OCI-LY7 (cell line): Measurements from ENCODE around the gene CRIP1. TPM values are rescaled to one million over a fixed set of nuclear protein-coding genes. Genes with fewer than 3 reads are reported as not detected.

Source experiments
- BruUV-seq: library from RNA; stranded (reverse); fragments of 400-500 nt; replicated peaks from 2 replicates; lab custom pipeline; 2021; lab: Mats Ljungman, UMichigan
- CTCF ChIA-PET: fragments of 300-600 bp; sonication (Branson Sonifier 250); formaldehyde crosslinking; loops from one replicate; lab custom pipeline; 2022; ENCODE audit warnings: antibody characterized with exemption; ENCODE audit not compliant: unreplicated experiment; lab: Charles Lee
- POLR2A ChIA-PET: fragments of 300-600 bp; sonication (Branson Sonifier 250); formaldehyde crosslinking; loops from one replicate; lab custom pipeline; 2022; ENCODE audit warnings: antibody characterized with exemption; lab: Charles Lee
- DNase-seq: peaks from one replicate; pipeline ENCODE4 v3.0.0-alpha.2; 2015; ENCODE audit warnings: low spot score
- H2AFZ ChIP-seq: fragments of 200-600 bp; sonication (generic), shearing (Covaris generic); 2 replicates; pipeline ENCODE4 v1.6.1; 2014; ENCODE audit warnings: mild to moderate bottlenecking, antibody characterized with exemption, low read length, moderate library complexity
- H3K27ac ChIP-seq: fragments of 200-600 bp; sonication (generic); 2 replicates; pipeline ENCODE4 v1.5.1; 2014; ENCODE audit warnings: mixed run types, low read depth, mild to moderate bottlenecking, moderate library complexity, low read length, inconsistent platforms; ENCODE audit not compliant: poor library complexity, severe bottlenecking
- H3K36me3 ChIP-seq: fragments of 200-600 bp; sonication (generic); 2 replicates; pipeline ENCODE4 v1.6.1; 2014; ENCODE audit warnings: mild to moderate bottlenecking, antibody characterized with exemption, low read length, moderate library complexity, mixed read lengths; ENCODE audit not compliant: insufficient read depth
- H3K4me1 ChIP-seq: fragments of 200-600 bp; sonication (generic); 2 replicates; pipeline ENCODE4 v1.5.1; 2014; ENCODE audit warnings: mild to moderate bottlenecking, low read length; ENCODE audit not compliant: insufficient read depth, poor library complexity, severe bottlenecking
- H3K4me2 ChIP-seq: fragments of 200-600 bp; sonication (generic); 2 replicates; pipeline ENCODE4 v1.6.1; 2014; ENCODE audit warnings: mild to moderate bottlenecking, low read length
- H3K4me3 ChIP-seq: fragments of 200-600 bp; sonication (generic); 2 replicates; pipeline ENCODE4 v1.5.1; 2014; ENCODE audit warnings: mild to moderate bottlenecking, low read depth, low read length; ENCODE audit not compliant: poor library complexity, severe bottlenecking
- H3K79me2 ChIP-seq: fragments of 200-600 bp; sonication (generic); 2 replicates; pipeline ENCODE4 v1.6.1; 2016; ENCODE audit warnings: low read depth, mild to moderate bottlenecking, low read length, moderate library complexity, mixed read lengths; ENCODE audit not compliant: insufficient read depth
- H3K9me2 ChIP-seq: fragments of 200-600 bp; sonication (generic); 2 replicates; pipeline ENCODE4 v1.6.1; 2016; ENCODE audit warnings: mild to moderate bottlenecking, low read length, mixed read lengths; ENCODE audit not compliant: insufficient read depth
- H3K9me3 ChIP-seq: fragments of 200-600 bp; sonication (generic); 2 replicates; pipeline ENCODE4 v1.6.1; 2014; ENCODE audit warnings: mild to moderate bottlenecking, mixed run types, low read length, mixed read lengths
- H4K20me1 ChIP-seq: fragments of 200-600 bp; sonication (generic); 2 replicates; pipeline ENCODE4 v1.6.1; 2014; ENCODE audit warnings: mild to moderate bottlenecking, antibody characterized with exemption, low read length, moderate library complexity, mixed read lengths; ENCODE audit not compliant: insufficient read depth
- EZH2phosphoT487 ChIP-seq: fragments of 200-600 bp; sonication (generic); IDR thresholded peaks from 2 replicates; pipeline ENCODE4 v1.6.1; 2018; ENCODE audit warnings: low read depth, borderline replicate concordance, mild to moderate bottlenecking, mixed run types, antibody characterized with exemption, low read length, moderate library complexity, mixed read lengths
- intact Hi-C: fragments of 100-400 bp; cut with micrococcal nuclease; formaldehyde crosslinking; loops from one replicate; pipeline ENCODE4 v1.10.0; 2022; ENCODE audit not compliant: unreplicated experiment
- total RNA-seq, 2 experiments: library from RNA; depleted of rRNA in 1 of 2; stranded (reverse); fragments of >200 nt in 1 of 2; shearing (Covaris generic) in 1 of 2; gene quantifications; 2 replicates each; pipeline ENCODE4 v1.2.3, GENCODE V29; 2014 to 2022
- TF ChIP-seq, protein P1 (sequence below): fragments of 200-600 bp; sonication (generic); conservative IDR thresholded peaks from 2 replicates; pipeline ENCODE4 v1.5.1; 2014; ENCODE audit warnings: mild to moderate bottlenecking, antibody characterized with exemption, low read length, moderate library complexity, mixed read lengths

CRIP1 gene
- total RNA-seq, 2 experiments from 2014 or later: 4.6 TPM; not detected in 1

DNA sequence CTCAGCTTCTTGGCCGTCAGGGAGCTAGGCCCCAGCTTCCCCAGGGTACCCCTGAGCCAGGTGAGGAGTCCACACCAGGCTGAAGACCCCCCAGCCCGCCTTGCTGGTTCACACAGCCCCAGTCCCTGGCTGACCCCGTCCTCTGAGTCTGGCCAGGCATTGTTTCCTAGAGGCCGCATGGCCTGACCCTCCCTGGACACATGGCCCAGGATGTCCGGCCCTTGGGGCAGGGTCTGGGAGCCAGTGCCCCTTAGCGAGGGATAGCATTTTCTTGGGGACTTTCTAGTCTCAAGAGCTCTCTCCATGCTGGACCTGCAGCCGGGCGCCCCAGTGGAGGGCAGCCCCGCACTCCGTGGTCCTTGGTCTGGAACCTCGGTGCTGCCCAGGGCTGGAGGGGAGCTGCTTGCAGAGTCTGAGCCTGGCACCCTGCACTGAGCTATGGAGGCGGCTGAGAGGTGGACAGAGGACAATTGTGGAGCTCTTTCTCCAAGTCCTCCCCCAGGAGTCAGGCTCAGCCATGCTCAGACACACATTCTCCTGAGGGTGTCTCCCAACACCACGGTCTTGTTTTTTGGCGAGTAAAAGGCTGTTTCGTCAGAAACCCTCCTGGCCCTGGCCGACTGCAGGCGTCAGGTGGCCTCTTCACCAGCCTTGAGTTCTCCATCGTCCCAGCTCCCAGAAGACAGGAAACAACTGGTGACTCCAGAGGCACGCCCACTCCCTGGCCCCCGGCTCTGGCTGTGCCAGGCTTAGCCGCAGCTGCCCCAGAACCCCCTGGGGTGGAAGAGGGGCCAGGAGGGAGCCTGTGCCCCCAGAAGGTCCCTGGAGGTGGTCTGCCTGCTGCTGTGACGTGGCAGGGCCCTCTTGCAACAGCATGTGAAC lies 29.7 kb upstream of the CRIP1 start:
- DNase-seq: no peak
- no TSS peak for BruUV-seq
- H4K20me1 ChIP-seq: no peaks in the 10 kb centered on the region
- intact Hi-C loops: no loop called here
- ChIA-PET CTCF (no interaction called here), POLR2A (interaction anchor here (0.7 to 1.1 kb wide), 2 partner anchors 26 to 384 kb away, joined by 3 read pairs; no protein-coding TSS in a partner anchor)
- no peak overlapping the region for H3K27ac ChIP-seq
- no peak overlapping the region for H3K4me2 ChIP-seq
- no peak overlapping the region for H2AFZ ChIP-seq
- TF ChIP-seq, protein P1, sequence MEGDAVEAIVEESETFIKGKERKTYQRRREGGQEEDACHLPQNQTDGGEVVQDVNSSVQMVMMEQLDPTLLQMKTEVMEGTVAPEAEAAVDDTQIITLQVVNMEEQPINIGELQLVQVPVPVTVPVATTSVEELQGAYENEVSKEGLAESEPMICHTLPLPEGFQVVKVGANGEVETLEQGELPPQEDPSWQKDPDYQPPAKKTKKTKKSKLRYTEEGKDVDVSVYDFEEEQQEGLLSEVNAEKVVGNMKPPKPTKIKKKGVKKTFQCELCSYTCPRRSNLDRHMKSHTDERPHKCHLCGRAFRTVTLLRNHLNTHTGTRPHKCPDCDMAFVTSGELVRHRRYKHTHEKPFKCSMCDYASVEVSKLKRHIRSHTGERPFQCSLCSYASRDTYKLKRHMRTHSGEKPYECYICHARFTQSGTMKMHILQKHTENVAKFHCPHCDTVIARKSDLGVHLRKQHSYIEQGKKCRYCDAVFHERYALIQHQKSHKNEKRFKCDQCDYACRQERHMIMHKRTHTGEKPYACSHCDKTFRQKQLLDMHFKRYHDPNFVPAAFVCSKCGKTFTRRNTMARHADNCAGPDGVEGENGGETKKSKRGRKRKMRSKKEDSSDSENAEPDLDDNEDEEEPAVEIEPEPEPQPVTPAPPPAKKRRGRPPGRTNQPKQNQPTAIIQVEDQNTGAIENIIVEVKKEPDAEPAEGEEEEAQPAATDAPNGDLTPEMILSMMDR: no peak
- TF ChIP-seq EZH2phosphoT487: no peak
- no peaks in the 10 kb centered on the region for H3K4me1 ChIP-seq
- no peaks in the 10 kb centered on the region for H3K9me2 ChIP-seq
- peaks cover 66% of the 10 kb centered on the region for H3K36me3 ChIP-seq
- no peaks in the 10 kb centered on the region for H3K79me2 ChIP-seq
- H3K4me3 ChIP-seq: no peak overlapping the region
- H3K9me3 ChIP-seq: no peaks in the 10 kb centered on the region

- Histone ChIP-seq H3K27ac (no peak overlapping the region), H3K36me3 (peaks cover 60% of the 10 kb centered on the region), H3K79me2 (no peaks in the 10 kb centered on the region), H3K4me2 (no peak overlapping the region), H3K4me3 (no peak overlapping the region), H2AFZ (no peak overlapping the region), H3K4me1 (no peaks in the 10 kb centered on the region), H3K9me3 (no peaks in the 10 kb centered on the region), H4K20me1 (no peaks in the 10 kb centered on the region), H3K9me2 (no peaks in the 10 kb centered on the region)
- ChIA-PET POLR2A (no interaction called here), CTCF (no interaction called here)
- TF ChIP-seq, protein P1: no peak
- no peak for TF ChIP-seq EZH2phosphoT487
- intact Hi-C loops: no loop called here
- DNase-seq: no peak
- no TSS peak for BruUV-seq
These were observed 28.7 kb upstream of the CRIP1 start for GRCh38 chr14:105458010-105458409.

DNA sequence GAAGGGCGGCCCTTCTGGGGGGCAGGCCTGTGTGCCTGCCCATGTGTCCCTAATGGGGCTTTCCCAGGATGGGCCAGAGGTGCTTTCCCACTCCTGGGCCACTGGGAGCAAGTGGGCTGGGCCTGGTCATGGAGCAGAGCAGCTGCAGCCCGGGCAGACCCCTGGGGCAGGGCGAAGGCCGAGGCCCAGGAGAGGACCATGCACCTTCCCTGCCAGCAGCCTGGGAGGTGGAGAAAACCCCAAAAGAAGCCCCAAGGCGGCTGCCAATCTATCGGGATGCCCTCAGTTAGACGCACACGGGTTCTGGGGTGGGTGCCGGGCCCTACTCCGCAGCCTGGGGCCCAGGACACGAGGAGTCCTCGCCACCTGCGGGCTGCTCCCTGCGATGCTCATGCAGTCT lies 28.1 kb upstream of the CRIP1 start:
- POLR2A ChIA-PET: no interaction called here
- TF ChIP-seq EZH2phosphoT487: no peak
- TF ChIP-seq, protein P1: no peak
- no peak overlapping the region for H2AFZ ChIP-seq
- DNase-seq: no peak
- CTCF ChIA-PET: no interaction called here
- no peaks in the 10 kb centered on the region for H3K9me3 ChIP-seq
- no TSS peak for BruUV-seq
- H3K79me2 ChIP-seq: no peaks in the 10 kb centered on the region
- H3K9me2 ChIP-seq: no peaks in the 10 kb centered on the region
- no peak overlapping the region for H3K4me2 ChIP-seq
- H3K27ac ChIP-seq: no peak overlapping the region
- peaks cover 62% of the 10 kb centered on the region for H3K36me3 ChIP-seq
- no peaks in the 10 kb centered on the region for H4K20me1 ChIP-seq
- no peak overlapping the region for H3K4me3 ChIP-seq
- intact Hi-C loops: no loop called here
- H3K4me1 ChIP-seq: no peaks in the 10 kb centered on the region
